Measurements from ENCODE around the gene TIGD2. TPM values are rescaled to one million over a fixed set of nuclear protein-coding genes. Genes with fewer than 3 reads are reported as not detected.
A peak's percentile ranks its signal among the peaks of the same experiment; 100 is the strongest.

The TIGD2 gene
- total RNA-seq, 1 donor, result 7.0 TPM

DNA sequence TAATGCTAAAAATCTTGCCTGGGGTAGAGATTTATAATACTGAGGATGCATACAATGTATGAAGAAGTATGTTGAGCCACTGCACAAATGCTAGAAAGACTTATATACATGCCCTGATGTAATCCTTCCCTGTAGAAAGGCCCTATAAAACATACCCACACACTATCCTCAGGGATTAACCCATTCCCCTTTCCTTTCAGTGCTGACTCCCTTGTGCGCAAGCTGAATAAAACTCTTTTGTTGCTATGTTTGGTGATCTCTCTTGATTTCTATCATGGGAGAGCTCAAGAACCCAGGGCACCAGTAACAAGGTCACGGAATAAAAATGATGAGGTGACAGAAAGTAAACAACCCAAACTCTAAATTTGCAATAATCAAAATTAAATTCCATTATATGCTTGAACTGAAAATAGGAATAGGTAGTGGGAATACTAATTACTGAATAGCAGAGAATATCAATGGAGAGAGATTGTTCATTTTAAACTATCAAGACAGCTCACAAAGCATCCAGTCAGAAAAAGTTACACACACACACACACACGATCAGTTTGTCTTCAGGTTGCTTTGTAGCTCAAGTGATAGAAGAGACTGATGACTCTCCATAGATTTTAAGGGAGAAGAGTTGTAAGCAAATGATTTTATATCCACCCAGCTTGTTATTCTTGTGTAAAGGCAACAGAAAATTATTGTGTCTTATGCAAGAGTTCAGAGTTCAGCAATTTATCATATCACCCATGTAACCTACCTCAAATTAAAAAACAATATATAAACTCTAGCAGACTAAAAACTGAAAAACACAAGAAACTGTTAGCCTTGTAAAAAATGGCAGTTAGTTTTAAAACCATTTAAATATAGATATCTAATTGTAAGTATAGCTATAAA lies 14.8 kb downstream of the TIGD2 start:
- no peak for DNase-seq (ENCODE audit: low read depth)

DNA sequence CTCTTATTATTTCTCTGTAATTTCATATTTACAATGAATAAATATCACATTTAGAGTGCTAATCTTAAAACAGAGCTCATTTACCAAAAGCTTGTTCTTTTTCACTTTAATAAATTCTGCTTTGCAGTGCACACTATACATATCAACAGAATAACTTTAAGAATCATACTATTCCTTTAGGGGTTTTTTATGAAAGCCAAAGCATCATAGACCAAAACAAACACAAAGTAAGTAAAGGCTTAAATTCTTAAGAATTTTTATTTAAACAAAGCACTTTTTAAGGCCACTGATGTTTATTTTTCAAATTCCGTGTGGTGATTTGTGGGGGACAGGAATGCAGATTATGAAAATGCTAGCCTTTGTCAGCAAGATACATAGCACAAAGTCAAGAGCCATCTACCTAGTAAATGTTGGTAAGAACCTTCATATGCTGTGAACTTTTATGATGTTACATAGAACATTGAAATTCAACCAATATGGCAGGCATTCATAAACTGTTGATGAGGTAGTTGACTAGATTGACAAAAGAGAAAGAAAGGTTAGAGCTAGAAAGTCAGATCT lies 17.8 kb downstream of the TIGD2 start:
- TF ChIP-seq, protein P1, sequence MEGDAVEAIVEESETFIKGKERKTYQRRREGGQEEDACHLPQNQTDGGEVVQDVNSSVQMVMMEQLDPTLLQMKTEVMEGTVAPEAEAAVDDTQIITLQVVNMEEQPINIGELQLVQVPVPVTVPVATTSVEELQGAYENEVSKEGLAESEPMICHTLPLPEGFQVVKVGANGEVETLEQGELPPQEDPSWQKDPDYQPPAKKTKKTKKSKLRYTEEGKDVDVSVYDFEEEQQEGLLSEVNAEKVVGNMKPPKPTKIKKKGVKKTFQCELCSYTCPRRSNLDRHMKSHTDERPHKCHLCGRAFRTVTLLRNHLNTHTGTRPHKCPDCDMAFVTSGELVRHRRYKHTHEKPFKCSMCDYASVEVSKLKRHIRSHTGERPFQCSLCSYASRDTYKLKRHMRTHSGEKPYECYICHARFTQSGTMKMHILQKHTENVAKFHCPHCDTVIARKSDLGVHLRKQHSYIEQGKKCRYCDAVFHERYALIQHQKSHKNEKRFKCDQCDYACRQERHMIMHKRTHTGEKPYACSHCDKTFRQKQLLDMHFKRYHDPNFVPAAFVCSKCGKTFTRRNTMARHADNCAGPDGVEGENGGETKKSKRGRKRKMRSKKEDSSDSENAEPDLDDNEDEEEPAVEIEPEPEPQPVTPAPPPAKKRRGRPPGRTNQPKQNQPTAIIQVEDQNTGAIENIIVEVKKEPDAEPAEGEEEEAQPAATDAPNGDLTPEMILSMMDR (IDR thresholded peaks at IDR 0.05; ENCODE audit: insufficient read depth, low read length), result no peak
- peak; percentile 27 for DNase-seq (ENCODE audit: low read depth)
- no peak overlapping the region for H3K4me3 ChIP-seq (ENCODE audit: low read depth, low read length)

More for the DNA sequence above, 14.8 kb downstream of the TIGD2 start:
- TF ChIP-seq, protein P1 (IDR thresholded peaks at IDR 0.05; ENCODE audit: insufficient read depth, low read length), result no peak
- H3K4me3 ChIP-seq (ENCODE audit: low read depth, low read length), result no peak overlapping the region

DNA sequence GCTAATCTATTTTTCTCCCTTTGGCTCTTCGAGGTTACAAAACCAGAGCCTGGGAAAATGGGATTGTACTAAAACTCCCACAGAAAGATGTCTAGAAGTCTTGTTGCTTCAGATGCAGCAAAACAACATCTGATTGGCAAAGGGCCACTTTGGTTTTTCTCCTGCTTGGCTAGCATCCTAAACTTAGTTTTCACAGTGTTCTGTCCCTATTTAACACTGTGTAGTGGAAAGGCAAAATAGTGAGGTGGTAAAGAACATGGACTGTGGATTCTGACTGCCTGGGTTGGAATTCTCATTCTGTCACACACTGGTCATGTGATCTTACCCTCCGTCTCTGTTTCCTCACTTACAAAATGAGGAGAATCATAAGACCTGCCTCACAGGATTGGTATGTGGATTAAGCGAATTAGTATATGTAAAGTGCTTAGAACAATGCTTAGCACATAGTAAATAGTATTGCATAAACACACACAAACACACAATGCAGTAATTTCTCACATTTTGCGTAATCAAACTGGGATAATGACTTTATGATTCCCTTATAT lies 23.5 kb downstream of the TIGD2 start:
- DNase-seq (ENCODE audit: low read depth), result peak; percentile 59
- TF ChIP-seq, protein P1 (IDR thresholded peaks at IDR 0.05; ENCODE audit: insufficient read depth, low read length), result no peak
- no peak overlapping the region for H3K4me3 ChIP-seq (ENCODE audit: low read depth, low read length)

DNA sequence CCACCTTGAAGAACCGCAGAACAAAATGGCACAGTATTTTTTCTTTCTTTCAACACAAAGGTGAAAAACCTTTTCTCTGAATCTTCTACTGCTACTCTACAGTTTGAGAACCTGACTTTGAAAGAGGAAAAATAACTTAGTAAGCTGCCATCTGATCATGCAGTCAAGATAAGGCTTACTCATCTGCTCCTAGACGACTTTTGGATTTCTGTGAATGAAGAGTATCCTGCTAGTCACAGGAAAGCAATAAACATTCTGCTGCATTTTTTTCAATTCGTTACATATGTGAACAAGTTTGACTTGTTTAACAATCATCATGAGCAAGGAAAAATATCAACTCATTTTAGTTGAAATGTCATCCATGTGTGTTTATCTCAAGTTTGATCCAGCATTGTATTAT lies 25.2 kb downstream of the TIGD2 start:
- DNase-seq (ENCODE audit: low read depth), result no peak
- no peak overlapping the region for H3K4me3 ChIP-seq (ENCODE audit: low read depth, low read length)

DNA sequence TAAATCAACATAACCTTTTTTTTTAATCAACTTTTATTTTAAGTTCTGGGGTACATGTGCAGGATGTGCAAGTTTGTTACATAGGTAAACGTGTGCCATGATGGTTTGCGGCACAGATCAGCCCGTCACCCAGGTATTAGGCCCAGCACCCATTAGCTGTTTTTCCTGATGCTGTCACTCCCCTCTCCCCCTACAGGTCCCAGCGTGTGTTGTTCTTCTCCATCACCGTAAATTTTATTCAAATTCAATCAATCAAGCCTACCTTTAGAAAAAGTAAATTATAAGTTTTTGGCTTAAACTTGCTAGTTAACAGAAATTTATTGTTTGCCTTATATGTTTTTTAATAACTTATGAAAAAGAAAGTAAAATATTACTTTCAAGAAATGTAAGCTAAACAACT lies 25.9 kb downstream of the TIGD2 start:
- no peak for DNase-seq (ENCODE audit: low read depth)
- no peak overlapping the region for H3K4me3 ChIP-seq (ENCODE audit: low read depth, low read length)
- TF ChIP-seq, protein P1 (IDR thresholded peaks at IDR 0.05; ENCODE audit: insufficient read depth, low read length), result no peak

More for the DNA sequence above, 25.2 kb downstream of the TIGD2 start:
- TF ChIP-seq, protein P1 (IDR thresholded peaks at IDR 0.05; ENCODE audit: insufficient read depth, low read length), result no peak

DNA sequence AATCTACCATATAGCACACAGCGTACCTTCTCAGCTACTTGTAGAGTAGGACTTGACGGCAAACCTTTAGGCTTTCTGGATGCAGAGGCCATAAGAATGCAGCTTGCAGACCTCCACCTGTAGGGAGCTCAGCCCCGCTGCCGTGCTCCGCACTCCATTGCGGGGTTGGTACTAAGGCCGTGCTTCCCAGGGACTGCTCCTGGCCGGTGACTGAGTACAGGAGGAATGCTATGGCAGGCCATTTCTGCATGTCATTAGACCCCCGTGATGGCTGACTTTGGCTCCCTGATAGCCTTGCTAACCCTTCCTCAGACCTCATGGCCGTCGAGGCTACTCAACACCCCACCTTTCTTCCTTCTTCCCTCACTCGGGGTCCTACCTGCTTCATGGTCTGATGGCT lies 26.4 kb downstream of the TIGD2 start:
- DNase-seq (ENCODE audit: low read depth), result no peak

More for the DNA sequence above, 26.4 kb downstream of the TIGD2 start:
- TF ChIP-seq, protein P1 (IDR thresholded peaks at IDR 0.05; ENCODE audit: insufficient read depth, low read length), result no peak
- no peak overlapping the region for H3K4me3 ChIP-seq (ENCODE audit: low read depth, low read length)

All from fibroblast of the aortic adventitia (primary cell).